Endodermal cell (in vitro differentiated cells): ENCODE measurements around the gene DCPS. TPM values are rescaled to one million over a fixed set of nuclear protein-coding genes. Genes with fewer than 3 reads are reported as not detected.

ENCODE experiments used
- DNase-seq: peaks from one replicate; pipeline ENCODE4 v3.0.0-alpha.2; 2017
- H3K27ac ChIP-seq: 2 replicates; pipeline ENCODE4 v1.5.1; 2013; ENCODE audit warnings: mild to moderate bottlenecking, low read depth, low read length, moderate library complexity
- H3K27me3 ChIP-seq: 2 replicates; pipeline ENCODE4 v1.6.1; 2013; ENCODE audit warnings: mild to moderate bottlenecking, low read length, moderate library complexity; ENCODE audit not compliant: insufficient read depth, control insufficient read depth, poor library complexity, severe bottlenecking
- H3K36me3 ChIP-seq: 2 replicates; pipeline ENCODE4 v1.7.0; 2013; ENCODE audit warnings: mild to moderate bottlenecking, low read length, moderate library complexity; ENCODE audit not compliant: control insufficient read depth, insufficient read depth
- H3K4me1 ChIP-seq: one replicate; pipeline ENCODE4 v1.7.0; 2013; ENCODE audit warnings: low read length; ENCODE audit not compliant: control insufficient read depth, insufficient read depth
- H3K4me3 ChIP-seq: 2 replicates; pipeline ENCODE4 v1.5.1; 2013; ENCODE audit warnings: mild to moderate bottlenecking, low read length, moderate library complexity
- H3K9ac ChIP-seq: 2 replicates; pipeline ENCODE4 v1.6.1; 2013; ENCODE audit warnings: mild to moderate bottlenecking, low read length, moderate library complexity; ENCODE audit not compliant: poor library complexity, severe bottlenecking; ENCODE audit errors: extremely low read depth
- H3K9me3 ChIP-seq: 2 replicates; pipeline ENCODE4 v1.6.1; 2013; ENCODE audit warnings: mild to moderate bottlenecking, low read length, moderate library complexity; ENCODE audit not compliant: control insufficient read depth
- H3K27ac Mint-ChIP-seq: 2 replicates; pipeline ENCODE4 v1.8.0; 2020; ENCODE audit warnings: mixed read lengths
- H3K27me3 Mint-ChIP-seq: 2 replicates; pipeline ENCODE4 v1.8.0; 2021; ENCODE audit warnings: mild to moderate bottlenecking, mixed read lengths; ENCODE audit not compliant: insufficient read depth
- H3K36me3 Mint-ChIP-seq: 2 replicates; pipeline ENCODE4 v1.8.0; 2020; ENCODE audit warnings: low read depth, mixed read lengths
- H3K4me1 Mint-ChIP-seq: 2 replicates; pipeline ENCODE4 v1.8.0; 2020; ENCODE audit warnings: mixed read lengths
- H3K4me3 Mint-ChIP-seq: 2 replicates; pipeline ENCODE4 v1.8.0; 2020; ENCODE audit warnings: mild to moderate bottlenecking, moderate library complexity, mixed read lengths
- H3K9me3 Mint-ChIP-seq: 2 replicates; pipeline ENCODE4 v1.8.0; 2020; ENCODE audit warnings: mild to moderate bottlenecking, mixed read lengths
- WGBS, 2 experiments: methylation state at CpG; one replicate each; pipeline versions ENCODE4 v1.1.5 to v1.1.7; 2013; ENCODE audit warnings: missing lambda C conversion rate in 2 of 2, mixed read lengths in 1 of 2; ENCODE audit not compliant: insufficient coverage in 1 of 2, insufficient read length in 1 of 2; 5-methylcytosine and 5-hydroxymethylcytosine counted together
- total RNA-seq, 2 donors: library from RNA; stranded (reverse); fragmentation: NEBNext Ultra II Directional in 1 of 2; extraction: Animal tissue kit (Norgen Biotek cat#: 25700) in 1 of 2; gene quantifications; 2 replicates in 1 of 2; 3 replicates in 1 of 2; pipeline ENCODE4 v1.2.1, GENCODE V29; 2021
- TF ChIP-seq, protein P1 (sequence below): fragments of 200-600 bp; sonication (generic); conservative IDR thresholded peaks from 2 replicates; pipeline ENCODE4 v1.5.0; 2021; ENCODE audit warnings: antibody characterized with exemption, mild to moderate bottlenecking

DCPS gene
- total RNA-seq, 2 donors from 2014 or later = 19.0 to 22.6 TPM

DNA sequence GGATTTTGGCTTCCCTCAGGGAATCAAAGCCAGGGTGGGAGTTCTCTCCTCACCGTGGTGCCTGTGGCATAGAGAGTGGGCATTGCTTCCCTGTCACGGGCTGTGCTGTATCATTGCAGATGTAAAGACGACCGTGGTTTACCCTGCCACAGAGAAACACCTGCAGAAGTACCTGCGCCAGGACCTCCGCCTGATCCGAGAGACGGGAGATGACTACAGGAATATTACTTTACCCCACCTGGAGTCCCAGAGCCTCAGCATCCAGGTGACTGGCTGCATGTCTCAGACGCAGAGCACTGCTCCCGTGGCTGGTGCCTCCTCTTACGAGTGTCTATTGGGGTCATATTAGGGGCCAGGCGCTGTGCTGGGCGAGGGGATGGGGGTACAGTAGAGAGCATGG, 27.4 kb downstream of the DCPS start:
- WGBS, 2 experiments = 96 to 100% methylated on average over 10 to 13 of the region's 13 CpGs
- no peak for DNase-seq
- Mint-ChIP-seq H3K4me1 (peaks cover 3% of the 10 kb centered on the region), H3K9me3 (no peaks in the 10 kb centered on the region), H3K27ac (no peak overlapping the region), H3K36me3 (peaks cover 24% of the 10 kb centered on the region), H3K27me3 (no peaks in the 10 kb centered on the region), H3K4me3 (no peak overlapping the region)
- Histone ChIP-seq H3K27me3 (no peaks in the 10 kb centered on the region), H3K4me3 (no peak overlapping the region), H3K9ac (no peak overlapping the region), H3K4me1 (no peaks in the 10 kb centered on the region), H3K27ac (no peak overlapping the region), H3K36me3 (no peaks in the 10 kb centered on the region), H3K9me3 (no peaks in the 10 kb centered on the region)
- TF ChIP-seq, protein P1, sequence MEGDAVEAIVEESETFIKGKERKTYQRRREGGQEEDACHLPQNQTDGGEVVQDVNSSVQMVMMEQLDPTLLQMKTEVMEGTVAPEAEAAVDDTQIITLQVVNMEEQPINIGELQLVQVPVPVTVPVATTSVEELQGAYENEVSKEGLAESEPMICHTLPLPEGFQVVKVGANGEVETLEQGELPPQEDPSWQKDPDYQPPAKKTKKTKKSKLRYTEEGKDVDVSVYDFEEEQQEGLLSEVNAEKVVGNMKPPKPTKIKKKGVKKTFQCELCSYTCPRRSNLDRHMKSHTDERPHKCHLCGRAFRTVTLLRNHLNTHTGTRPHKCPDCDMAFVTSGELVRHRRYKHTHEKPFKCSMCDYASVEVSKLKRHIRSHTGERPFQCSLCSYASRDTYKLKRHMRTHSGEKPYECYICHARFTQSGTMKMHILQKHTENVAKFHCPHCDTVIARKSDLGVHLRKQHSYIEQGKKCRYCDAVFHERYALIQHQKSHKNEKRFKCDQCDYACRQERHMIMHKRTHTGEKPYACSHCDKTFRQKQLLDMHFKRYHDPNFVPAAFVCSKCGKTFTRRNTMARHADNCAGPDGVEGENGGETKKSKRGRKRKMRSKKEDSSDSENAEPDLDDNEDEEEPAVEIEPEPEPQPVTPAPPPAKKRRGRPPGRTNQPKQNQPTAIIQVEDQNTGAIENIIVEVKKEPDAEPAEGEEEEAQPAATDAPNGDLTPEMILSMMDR = no peak

DNA sequence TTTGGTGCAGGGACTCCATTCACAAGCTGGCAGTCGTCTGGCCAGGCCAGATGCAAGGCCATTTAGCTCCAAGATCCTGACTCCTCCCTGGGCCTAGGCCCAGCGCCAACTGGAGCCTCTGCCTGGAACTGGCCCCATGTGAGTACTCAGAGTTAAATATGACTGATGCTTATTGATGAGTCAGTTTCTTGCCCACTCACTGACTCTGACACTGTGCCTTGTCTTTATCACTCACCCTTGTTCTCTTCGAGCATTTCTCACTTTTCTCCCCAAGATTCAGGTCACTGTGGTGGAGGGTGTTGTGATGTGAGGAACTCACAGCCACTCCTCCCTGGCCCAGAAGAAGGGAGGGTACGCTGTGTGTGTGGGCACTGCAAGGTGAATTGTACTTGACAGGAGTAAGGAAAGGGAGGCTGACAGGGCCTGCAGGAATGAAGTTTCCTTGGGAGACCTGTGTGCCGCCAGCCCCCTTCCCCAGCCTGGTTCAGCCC, 28.4 kb downstream of the DCPS start:
- H3K9me3 ChIP-seq = no peaks in the 10 kb centered on the region
- H3K27ac ChIP-seq = no peak overlapping the region
- Mint-ChIP-seq H3K9me3 (no peaks in the 10 kb centered on the region), H3K4me1 (peaks cover 3% of the 10 kb centered on the region), H3K36me3 (peaks cover 25% of the 10 kb centered on the region), H3K27ac (no peak overlapping the region), H3K27me3 (no peaks in the 10 kb centered on the region), H3K4me3 (no peak overlapping the region)
- no peak for DNase-seq
- TF ChIP-seq, protein P1 = no peak
- WGBS, 2 experiments = 93 to 100% methylated on average over 2 to 5 of the region's 5 CpGs
- H3K27me3 ChIP-seq = no peaks in the 10 kb centered on the region
- no peak overlapping the region for H3K4me3 ChIP-seq
- no peaks in the 10 kb centered on the region for H3K36me3 ChIP-seq
- H3K9ac ChIP-seq = no peak overlapping the region
- H3K4me1 ChIP-seq = no peaks in the 10 kb centered on the region

DNA sequence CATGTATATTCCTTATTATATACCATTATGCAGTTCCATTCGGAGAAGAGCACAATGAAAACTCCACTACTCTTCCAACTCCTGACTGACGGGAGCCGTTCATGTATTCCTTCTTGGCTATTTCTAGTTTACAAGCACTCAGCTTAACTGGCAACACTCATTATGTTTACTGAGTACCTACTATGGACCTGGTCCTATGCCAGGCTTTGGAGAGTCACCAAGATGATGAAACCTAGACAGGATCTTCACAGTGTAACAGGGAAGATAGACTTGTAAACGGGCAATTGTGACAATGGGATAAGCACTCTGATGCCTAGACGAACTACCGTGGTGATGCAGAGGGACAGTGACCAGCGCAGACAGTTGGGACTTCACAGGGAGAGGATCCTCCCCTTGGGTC, 29.3 kb downstream of the DCPS start:
- H3K4me3 ChIP-seq = no peak overlapping the region
- H3K36me3 ChIP-seq = no peaks in the 10 kb centered on the region
- H3K27ac Mint-ChIP-seq = no peak overlapping the region
- no peaks in the 10 kb centered on the region for H3K4me1 Mint-ChIP-seq
- no peaks in the 10 kb centered on the region for H3K9me3 ChIP-seq
- no peaks in the 10 kb centered on the region for H3K27me3 Mint-ChIP-seq
- WGBS, 2 experiments = 93 to 94% methylated on average over 7 of the region's 7 CpGs
- no peak overlapping the region for H3K27ac ChIP-seq
- peaks cover 25% of the 10 kb centered on the region for H3K36me3 Mint-ChIP-seq
- TF ChIP-seq, protein P1 = no peak
- no peak overlapping the region for H3K9ac ChIP-seq
- H3K9me3 Mint-ChIP-seq = no peaks in the 10 kb centered on the region
- no peak overlapping the region for H3K4me3 Mint-ChIP-seq
- no peaks in the 10 kb centered on the region for H3K4me1 ChIP-seq
- no peaks in the 10 kb centered on the region for H3K27me3 ChIP-seq
- DNase-seq = no peak
